Activated CD4-positive, CD25-positive, alpha-beta regulatory T cell (primary cell): ENCODE measurements around the gene ADGRA3.
"Not testable (repeated sequence)": the region's sequence is repeated elsewhere in the genome, so short reads cannot be mapped to it uniquely, and the experiment has no call there.

Experiments used
- DNase-seq, 4 experiments: peaks; one replicate each; lab custom pipeline; 2025; lab: John Stamatoyannopoulos, UW

The ADGRA3 gene

DNA sequence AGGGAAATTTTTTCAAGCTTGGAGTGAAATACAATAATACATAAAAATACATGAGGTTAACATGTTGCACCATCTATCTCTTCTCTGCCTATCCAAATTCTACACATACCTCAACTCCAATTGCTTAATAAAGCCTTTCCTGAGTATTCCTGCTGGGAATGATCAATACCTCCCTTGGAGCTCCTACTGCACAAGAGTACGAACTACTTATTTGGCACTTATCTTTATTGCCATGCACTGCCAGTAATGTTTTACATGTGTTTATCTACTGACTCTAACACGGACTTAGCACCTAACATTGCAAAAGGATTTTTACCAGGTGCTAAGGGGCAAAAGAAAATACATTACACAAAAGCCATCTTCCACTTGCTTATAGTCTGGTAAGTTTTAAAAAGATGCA lies 80.2 kb downstream of the ADGRA3 start:
- DNase-seq: no peak

DNA sequence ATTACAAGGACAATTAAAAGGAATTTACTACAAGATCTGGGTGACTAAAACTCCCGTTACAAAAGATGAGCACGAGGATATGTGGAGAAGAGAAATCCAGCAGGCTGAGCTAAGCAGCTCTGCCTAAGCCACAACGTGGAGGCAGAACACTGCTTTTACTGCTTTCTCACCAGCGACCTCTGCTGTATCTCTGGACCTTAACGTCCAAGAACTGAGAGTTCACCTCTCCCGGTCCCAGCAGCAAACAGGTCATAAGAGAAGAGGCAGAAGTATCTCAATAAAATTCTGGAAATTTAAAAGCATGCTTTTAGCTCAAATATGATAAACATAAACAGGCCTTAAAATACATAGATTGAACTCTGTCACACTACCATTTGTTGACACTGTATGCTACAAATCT lies 81.0 kb downstream of the ADGRA3 start:
- DNase-seq: no peak

- DNase-seq: no peak
Measured at GRCh38 chr4:22430626-22431025, 85.2 kb downstream of the ADGRA3 start.

DNA sequence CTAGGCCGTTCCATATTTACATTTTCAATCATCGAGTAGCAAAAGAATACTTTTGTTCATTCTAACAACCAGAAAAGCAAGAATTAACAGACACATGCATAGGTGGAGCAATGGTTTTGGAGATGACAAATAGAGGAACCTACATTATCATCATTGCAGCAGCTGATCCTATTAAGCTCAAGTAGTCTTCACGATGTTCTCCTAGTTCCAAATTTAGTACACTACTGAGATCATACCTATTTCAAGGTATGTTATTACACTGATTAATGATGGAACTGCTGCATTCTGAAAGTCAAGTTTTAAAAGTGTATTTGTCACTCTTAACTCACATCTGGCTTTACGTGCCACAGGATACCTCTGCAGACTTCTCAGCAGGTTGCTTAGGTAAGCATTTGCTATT lies 87.4 kb downstream of the ADGRA3 start:
- DNase-seq: no peak

- no peak for DNase-seq
Measured at GRCh38 chr4:22427675-22428074, 88.2 kb downstream of the ADGRA3 start.

GRCh38 chr4:22420291-22420690 lies 95.6 kb downstream of the ADGRA3 start:
- DNase-seq: no peak

DNA sequence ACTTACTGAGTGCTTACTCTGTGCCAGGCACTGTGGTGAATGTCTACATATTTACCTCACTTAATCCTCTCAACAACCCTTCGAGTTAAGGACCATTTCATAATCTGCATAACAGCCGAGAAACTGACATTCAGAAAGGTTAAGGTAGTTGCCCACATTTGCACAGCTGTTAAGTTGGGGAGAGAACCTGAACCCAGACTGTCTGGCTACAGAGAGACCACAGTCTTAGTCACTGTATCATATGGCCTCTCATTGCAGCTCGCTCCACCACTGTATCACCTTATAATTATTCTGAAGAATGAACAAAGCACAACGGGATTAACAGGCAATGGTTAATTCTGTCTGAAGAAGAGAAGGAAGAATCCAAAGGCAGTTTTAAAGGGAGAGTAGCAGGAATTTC lies 98.5 kb downstream of the ADGRA3 start:
- DNase-seq: no peak

DNA sequence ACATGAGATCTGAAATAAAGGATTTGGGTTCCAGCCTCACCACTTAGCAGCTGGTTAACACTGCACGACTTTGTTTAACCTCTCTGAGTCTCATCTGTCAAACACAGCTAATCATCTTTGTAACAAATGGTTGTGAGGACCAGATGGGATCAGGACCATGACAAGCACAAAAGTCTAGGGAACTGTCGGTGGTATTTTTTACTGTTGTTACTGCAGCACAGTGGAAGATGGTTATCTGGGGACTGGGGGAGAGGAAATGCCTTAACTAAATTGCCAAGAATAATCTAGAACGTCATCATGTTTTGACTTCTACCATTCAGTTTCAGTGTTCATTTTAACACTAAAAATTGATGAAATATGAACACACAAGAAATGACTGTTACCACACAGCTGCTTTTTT lies 99.5 kb downstream of the ADGRA3 start:
- no peak for DNase-seq

DNA sequence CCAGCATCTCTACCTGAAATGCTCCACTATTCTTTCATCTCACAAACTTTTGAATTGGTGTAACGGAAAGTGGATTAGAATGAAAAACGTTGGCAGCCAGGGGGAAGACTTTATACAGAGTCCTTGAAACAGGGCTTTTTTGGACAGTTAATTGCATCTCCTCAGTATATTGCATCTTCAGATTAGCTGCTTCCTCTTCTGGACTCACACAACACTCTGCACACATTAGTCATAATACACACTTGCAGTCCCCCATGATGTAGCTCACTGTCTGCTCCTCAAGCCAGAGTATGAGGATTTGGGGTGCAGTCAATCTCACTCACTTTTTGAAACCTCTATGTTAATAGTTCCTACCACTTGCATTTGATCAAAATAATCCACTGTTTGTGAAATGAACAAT lies 101.0 kb downstream of the ADGRA3 start:
- no peak for DNase-seq

DNA sequence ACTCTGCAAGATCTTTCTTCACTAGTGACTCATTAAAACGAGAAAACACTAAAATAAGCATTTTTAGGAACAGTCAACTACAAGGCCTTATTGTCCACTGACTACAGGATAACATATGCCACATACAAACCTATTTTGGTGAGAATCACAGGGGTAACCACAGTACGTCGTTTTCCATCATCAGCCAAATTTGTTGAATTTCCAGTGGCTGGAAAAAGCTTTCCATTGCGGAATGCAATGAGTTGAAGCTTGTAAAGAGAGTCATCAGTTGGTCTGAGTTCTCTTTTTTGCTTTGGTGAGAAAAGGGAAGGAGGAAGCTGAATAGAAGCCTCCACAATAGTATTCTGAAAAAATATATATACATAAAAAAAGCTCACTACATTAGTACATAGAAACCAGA lies 102.4 kb downstream of the ADGRA3 start:
- DNase-seq: no peak

GRCh38 chr4:22412013-22412412 lies 103.9 kb downstream of the ADGRA3 start:
- no peak for DNase-seq

GRCh38 chr4:22410645-22411247 lies 105.1 kb downstream of the ADGRA3 start:
- no peak for DNase-seq

GRCh38 chr4:22408474-22408873 lies 107.4 kb downstream of the ADGRA3 start:
- DNase-seq: no peak

GRCh38 chr4:22407361-22407760 lies 108.5 kb downstream of the ADGRA3 start:
- DNase-seq: no peak

- DNase-seq: no peak
Measured at GRCh38 chr4:22398671-22399070, 117.2 kb downstream of the ADGRA3 start.

- no peak for DNase-seq
Measured at GRCh38 chr4:22391551-22391950, 124.3 kb downstream of the ADGRA3 start.

DNA sequence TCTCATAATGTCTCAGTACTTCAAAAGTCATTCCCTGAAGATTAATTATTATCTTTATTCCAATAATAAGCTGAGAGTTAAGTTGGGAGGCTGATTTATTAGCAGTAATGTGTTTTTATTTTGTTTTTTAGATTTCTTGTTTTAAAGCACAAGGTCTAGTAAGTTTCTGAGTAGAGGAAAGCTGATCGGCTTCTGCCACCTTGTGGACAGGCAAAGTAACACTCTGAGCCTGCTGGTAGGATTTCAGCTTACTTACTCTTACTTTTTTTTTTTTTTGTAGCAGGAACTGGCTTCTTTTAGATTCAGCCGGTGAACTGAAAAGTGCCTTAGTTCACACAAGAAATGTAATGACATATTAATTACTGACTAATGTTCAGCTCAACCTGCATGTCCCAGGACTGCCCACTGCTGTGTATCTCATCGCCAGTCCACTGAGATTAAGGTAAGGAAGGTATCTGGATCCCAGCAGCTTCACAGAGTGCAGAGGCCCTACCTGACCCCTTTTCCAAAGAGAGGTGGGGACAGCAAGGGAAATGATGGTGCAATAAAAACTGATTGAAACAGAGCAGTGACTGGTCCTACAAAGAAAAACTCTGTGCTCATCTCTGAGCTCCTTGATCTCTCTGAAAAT lies 126.5 kb downstream of the ADGRA3 start:
- DNase-seq: no peak

- DNase-seq: no peak
Measured at GRCh38 chr4:22385611-22386011, 130.3 kb downstream of the ADGRA3 start.

DNA sequence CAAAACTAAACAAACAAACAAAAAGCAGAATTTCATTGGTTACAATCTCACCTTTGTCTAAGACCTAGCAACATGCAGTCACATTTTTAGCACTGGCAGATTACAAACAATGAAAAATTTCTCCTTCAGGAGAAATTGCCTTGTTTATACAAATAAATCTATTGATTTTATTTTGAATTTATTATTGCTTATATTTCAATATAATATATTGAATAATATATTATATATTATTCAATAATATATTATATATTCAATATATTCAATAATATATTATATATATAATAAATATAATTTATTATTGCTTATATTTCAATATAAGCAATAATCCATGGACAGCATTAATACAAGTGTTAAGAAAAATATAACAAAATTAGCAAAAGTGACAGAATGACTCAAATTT lies 131.7 kb downstream of the ADGRA3 start:
- no peak for DNase-seq

DNA sequence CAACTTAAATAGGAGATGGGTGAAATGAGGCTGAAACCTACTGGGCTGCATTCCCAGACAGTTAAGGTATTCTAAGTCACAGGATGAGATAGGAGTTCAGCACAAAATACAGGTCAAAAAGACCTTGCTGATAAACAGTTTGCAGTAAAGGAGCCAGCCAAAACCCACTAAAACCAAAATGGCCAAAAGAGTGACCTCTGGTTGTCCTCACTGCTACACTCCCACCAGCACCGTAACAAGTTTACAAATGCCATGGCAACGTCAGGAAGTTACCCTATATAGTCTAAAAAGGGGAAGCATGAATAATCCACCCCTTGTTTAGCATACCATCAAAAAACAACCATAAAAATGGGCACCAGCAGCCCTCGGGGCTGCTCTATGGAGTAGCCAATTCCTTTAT lies 133.7 kb downstream of the ADGRA3 start:
- DNase-seq: not testable (repeated sequence)

GRCh38 chr4:22372986-22373385 lies 142.9 kb downstream of the ADGRA3 start:
- no peak for DNase-seq

GRCh38 chr4:22369901-22370562 lies 145.8 kb downstream of the ADGRA3 start:
- no peak for DNase-seq

DNA sequence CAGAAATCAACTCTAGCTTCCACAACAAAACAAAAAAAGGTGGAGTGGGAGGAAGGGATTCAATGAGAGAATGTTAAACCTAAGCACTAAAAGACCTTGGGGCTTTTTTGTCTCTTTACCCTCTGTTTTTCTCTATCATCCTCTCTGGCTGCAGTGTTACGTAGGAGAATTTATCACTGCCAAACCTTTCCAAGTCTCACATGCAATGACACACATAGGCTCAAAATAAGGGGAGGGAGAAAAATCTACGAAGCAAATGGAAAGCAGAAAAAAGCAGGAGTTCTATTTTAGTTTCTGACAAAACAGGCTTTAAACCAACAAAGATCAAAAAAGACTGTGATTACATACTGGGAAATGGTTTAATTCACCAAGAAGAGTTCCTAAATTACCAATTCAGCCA lies 152.1 kb downstream of the ADGRA3 start:
- DNase-seq: no peak

DNA sequence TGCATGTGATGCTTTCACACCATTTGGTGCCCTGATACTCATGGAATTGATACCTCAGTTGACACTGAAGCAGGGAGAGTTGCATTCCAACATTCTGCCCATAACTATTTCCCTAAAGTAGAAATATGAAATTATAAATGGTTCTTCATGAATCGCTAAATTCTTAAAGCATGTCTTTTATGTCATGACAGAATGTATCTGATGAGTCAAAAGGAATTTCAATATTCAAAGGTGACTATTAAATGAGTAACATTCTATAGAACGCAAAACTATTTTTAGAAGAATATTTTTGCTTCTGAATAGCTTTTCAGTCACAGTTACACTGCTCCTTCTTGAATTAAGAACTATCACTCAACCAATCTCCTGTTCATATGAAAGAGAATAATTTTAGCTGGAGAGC lies 152.8 kb downstream of the ADGRA3 start:
- no peak for DNase-seq
